Lower lobe of right lung (tissue), 2 donors: Measurements from ENCODE around the gene SAMD1. TPM values are rescaled to one million over a fixed set of nuclear protein-coding genes. Genes with fewer than 3 reads are reported as not detected.

Experiments used
- ATAC-seq, 2 donors: fragments of 200-7000 bp; cut with Tn5 transposase; one replicate each; pipeline ENCODE4 v1.9.1; 2020 to 2022; ENCODE audit warnings: mild to moderate bottlenecking in 2 of 2, moderate library complexity in 2 of 2
- DNase-seq: peaks from one replicate; pipeline ENCODE4 v3.0.0-alpha.2; 2020
- H3K27ac ChIP-seq: fragments of 200-600 bp; one replicate; pipeline ENCODE4 v1.8.0; 2022
- H3K27me3 ChIP-seq: fragments of 200-600 bp; one replicate; pipeline ENCODE4 v1.8.0; 2022; ENCODE audit warnings: low read depth
- H3K36me3 ChIP-seq: fragments of 200-600 bp; one replicate; pipeline ENCODE4 v1.8.0; 2022; ENCODE audit warnings: mild to moderate bottlenecking
- H3K4me1 ChIP-seq: fragments of 200-600 bp; one replicate; pipeline ENCODE4 v1.8.0; 2022
- H3K4me3 ChIP-seq: fragments of 200-600 bp; one replicate; pipeline ENCODE4 v1.8.0; 2022; ENCODE audit warnings: mild to moderate bottlenecking
- H3K9me3 ChIP-seq: fragments of 200-600 bp; one replicate; pipeline ENCODE4 v1.8.0; 2022
- intact Hi-C: fragments of 100-400 bp; cut with DNase I; formaldehyde crosslinking; loops from one replicate; pipeline ENCODE4 v1.11.0; 2022
- total RNA-seq: library from RNA; stranded (reverse); fragmentation: NEBNext Ultra II Directional; extraction: Animal tissue kit (Norgen Biotek cat#: 25700); gene quantifications from one replicate; pipeline ENCODE4 v1.2.1, GENCODE V29; 2021
- TF ChIP-seq, protein P1 (sequence below): fragments of 200-600 bp; IDR thresholded peaks from one replicate; pipeline ENCODE4 v1.8.0; 2022; ENCODE audit warnings: antibody characterized with exemption, mild to moderate bottlenecking
- donor health status: DM: no; HTN: yes; CAD: no; lungs with severe emphysema.

Gene SAMD1
- total RNA-seq, 1 donor from 2014 or later, result 51.4 TPM

DNA sequence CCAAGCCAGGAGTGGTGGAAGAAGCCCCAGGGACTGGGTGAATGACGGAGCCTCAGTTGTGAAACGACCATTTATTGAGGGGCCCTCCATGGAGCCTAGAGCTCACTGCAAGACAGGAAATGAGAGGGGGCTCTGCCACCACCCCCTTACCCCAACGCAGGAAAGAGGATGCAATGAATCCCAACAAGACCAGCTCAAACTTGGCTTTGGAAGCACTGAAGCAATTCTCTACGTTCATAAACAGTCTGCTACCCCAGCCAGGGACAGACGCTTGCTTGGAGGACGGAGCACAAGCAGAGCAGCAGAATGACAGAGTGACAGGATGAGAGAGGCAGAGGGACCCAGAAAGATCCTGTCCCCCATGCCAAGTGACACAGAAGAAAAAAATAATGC, 26.0 kb upstream of the SAMD1 start:
- Histone ChIP-seq H3K27me3 (no peaks in the 10 kb centered on the region), H3K9me3 (no peaks in the 10 kb centered on the region), H3K27ac (peak overlapping the region; percentile 76), H3K36me3 (no peaks in the 10 kb centered on the region), H3K4me3 (peak overlapping the region; percentile 78), H3K4me1 (peaks cover 74% of the 10 kb centered on the region)
- TF ChIP-seq, protein P1, sequence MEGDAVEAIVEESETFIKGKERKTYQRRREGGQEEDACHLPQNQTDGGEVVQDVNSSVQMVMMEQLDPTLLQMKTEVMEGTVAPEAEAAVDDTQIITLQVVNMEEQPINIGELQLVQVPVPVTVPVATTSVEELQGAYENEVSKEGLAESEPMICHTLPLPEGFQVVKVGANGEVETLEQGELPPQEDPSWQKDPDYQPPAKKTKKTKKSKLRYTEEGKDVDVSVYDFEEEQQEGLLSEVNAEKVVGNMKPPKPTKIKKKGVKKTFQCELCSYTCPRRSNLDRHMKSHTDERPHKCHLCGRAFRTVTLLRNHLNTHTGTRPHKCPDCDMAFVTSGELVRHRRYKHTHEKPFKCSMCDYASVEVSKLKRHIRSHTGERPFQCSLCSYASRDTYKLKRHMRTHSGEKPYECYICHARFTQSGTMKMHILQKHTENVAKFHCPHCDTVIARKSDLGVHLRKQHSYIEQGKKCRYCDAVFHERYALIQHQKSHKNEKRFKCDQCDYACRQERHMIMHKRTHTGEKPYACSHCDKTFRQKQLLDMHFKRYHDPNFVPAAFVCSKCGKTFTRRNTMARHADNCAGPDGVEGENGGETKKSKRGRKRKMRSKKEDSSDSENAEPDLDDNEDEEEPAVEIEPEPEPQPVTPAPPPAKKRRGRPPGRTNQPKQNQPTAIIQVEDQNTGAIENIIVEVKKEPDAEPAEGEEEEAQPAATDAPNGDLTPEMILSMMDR, result no peak
- ATAC-seq, result no peak
- intact Hi-C loops, result no loop called here
- DNase-seq, result no peak

DNA sequence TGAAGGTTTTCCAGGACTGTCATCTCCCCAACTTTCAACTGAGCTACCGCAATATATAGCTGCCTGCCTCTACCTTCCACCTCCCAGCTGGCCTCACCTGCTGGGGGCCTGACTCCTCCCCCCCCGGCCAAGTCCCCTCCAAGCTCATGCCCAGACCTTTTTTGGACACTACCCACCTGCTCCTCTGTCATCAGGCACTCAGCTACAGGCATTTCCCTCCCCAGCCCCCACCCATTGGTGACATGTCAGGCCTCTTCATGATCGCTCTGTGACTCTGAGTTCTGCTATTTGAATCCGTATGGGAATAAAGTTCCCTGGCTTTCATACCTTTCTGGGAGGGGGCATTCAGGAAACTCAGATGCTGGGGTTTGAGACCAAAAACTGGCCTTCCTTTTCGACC, 25.2 kb upstream of the SAMD1 start:
- peak overlapping the region; percentile 18 for H3K27ac ChIP-seq

DNA sequence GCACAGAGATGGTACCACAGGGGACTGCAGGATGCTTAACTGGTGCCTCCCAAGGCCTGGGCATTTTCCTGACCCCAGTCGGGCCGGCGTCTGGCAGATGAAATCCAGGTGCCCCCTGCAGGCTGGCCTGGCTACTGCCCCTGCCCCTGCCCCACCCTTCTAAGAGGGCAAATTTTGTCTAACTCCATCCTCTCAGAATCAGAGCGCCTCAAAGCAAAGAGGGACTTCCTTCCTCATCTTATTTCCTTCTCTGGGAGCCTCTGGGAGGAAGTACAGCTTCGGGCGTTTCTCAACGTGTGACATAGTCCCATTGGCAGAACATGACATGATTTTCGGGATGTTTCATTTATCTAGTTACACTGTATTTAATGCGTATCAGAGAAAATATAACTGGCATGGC, 24.3 kb upstream of the SAMD1 start:
- TF ChIP-seq, protein P1, result peak; percentile 58
- H3K4me1 ChIP-seq, result peaks cover 68% of the 10 kb centered on the region
- DNase-seq, result peak; percentile 82
- H3K9me3 ChIP-seq, result no peaks in the 10 kb centered on the region
- peak overlapping the region; percentile 5 for H3K27ac ChIP-seq
- H3K36me3 ChIP-seq, result no peaks in the 10 kb centered on the region
- peak; percentile 0 to 3 for ATAC-seq
- no peaks in the 10 kb centered on the region for H3K27me3 ChIP-seq
- H3K4me3 ChIP-seq, result no peak overlapping the region
- intact Hi-C loops, result no loop called here

More for the DNA sequence above, 25.2 kb upstream of the SAMD1 start:
- Histone ChIP-seq H3K36me3 (no peaks in the 10 kb centered on the region), H3K4me3 (no peak overlapping the region), H3K9me3 (no peaks in the 10 kb centered on the region), H3K27me3 (no peaks in the 10 kb centered on the region), H3K4me1 (peaks cover 74% of the 10 kb centered on the region)
- intact Hi-C loops, result no loop called here
- DNase-seq (no peak), ATAC-seq (no peak)
- TF ChIP-seq, protein P1, result no peak

DNA sequence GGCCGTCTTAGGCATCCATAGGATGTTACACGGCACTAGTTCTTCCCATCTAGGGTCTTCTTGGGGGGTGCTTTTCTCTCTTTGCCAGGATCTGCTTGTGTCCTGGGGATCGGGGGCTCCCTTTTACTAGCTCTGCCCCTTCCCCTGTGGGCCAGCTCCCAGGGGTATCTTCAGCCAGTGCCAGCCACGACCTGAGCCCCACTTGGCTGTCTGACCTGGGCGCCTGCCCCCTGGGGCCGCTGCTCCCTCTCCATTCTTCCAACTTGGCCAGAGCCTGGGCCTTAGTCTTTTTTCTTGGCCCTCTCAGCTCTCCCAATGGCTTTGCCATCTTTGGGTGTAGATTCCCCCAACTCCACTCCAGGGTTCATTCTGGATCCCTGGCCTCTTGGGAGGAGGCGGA, 23.9 kb upstream of the SAMD1 start:
- Histone ChIP-seq H3K9me3 (no peaks in the 10 kb centered on the region), H3K36me3 (peaks cover 2% of the 10 kb centered on the region), H3K27me3 (no peaks in the 10 kb centered on the region), H3K27ac (peak overlapping the region; percentile 5), H3K4me3 (no peak overlapping the region), H3K4me1 (peaks cover 64% of the 10 kb centered on the region)
- TF ChIP-seq, protein P1, result no peak
- intact Hi-C loops, result no loop called here
- ATAC-seq (no peak), DNase-seq (no peak)

DNA sequence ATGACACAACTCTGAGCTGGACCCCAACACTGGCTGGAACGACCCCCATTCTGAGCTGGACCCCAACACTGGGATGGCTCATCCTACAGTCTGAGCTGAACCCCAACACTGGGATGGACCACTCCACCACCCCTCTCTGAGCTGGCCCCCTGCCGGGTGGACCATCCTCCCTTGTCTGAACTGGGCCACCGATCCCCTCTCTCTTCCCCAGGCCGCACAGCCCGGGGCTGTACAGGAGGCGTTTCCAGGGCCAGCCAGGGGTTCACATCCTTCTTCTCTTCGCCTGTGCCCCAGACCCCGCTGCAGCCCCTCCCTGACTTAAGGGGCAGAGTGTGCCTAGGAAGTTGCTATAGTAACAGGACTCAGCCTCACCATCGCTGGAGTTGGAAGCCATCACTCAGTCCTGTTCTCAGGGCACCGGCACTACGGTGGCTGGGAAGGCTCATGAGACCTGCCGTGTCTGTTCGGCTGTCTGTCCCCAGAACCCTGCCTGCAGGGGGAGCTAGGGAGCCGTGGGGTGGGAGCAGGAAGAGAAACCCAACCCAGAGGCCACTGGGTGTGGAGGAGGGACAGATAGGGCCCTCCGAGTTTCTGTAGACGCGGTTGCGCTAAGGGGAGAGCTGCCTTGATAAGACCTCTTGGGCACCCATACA, 23.3 kb upstream of the SAMD1 start:
- ATAC-seq (no peak), DNase-seq (peak; percentile 65)
- TF ChIP-seq, protein P1, result peak; percentile 19
- H3K27ac ChIP-seq, result peak overlapping the region; percentile 69
- H3K9me3 ChIP-seq, result no peaks in the 10 kb centered on the region
- intact Hi-C loops, result no loop called here
- no peak overlapping the region for H3K4me3 ChIP-seq
- H3K4me1 ChIP-seq, result peaks cover 58% of the 10 kb centered on the region
- H3K36me3 ChIP-seq, result peaks cover 6% of the 10 kb centered on the region
- no peaks in the 10 kb centered on the region for H3K27me3 ChIP-seq
